Hepatocyte (in vitro differentiated cells): Measurements from ENCODE around the gene PHF21B. TPM values are rescaled to one million over a fixed set of nuclear protein-coding genes. Genes with fewer than 3 reads are reported as not detected.

Experiments
- DNase-seq: peaks from one replicate; pipeline ENCODE4 v3.0.0-alpha.2; 2016; ENCODE audit warnings: low spot score
- H2AFZ ChIP-seq: fragments of 200-600 bp; sonication (generic); 2 replicates; pipeline ENCODE4 v1.6.0; 2016; ENCODE audit warnings: antibody characterized with exemption, mild to moderate bottlenecking
- H3K27ac ChIP-seq: fragments of 200-600 bp; sonication (generic); 2 replicates; pipeline ENCODE4 v1.5.1; 2016; ENCODE audit warnings: mild to moderate bottlenecking
- H3K27me3 ChIP-seq: fragments of 200-600 bp; sonication (generic); 2 replicates; pipeline ENCODE4 v1.6.1; 2016
- H3K36me3 ChIP-seq: fragments of 200-600 bp; sonication (generic); replicated peaks from 2 replicates; pipeline ENCODE4 v1.5.1; 2016; ENCODE audit warnings: low read depth; ENCODE audit not compliant: insufficient read depth
- H3K4me1 ChIP-seq: fragments of 200-600 bp; sonication (generic); 2 replicates; pipeline ENCODE4 v1.5.1; 2016; ENCODE audit warnings: mild to moderate bottlenecking, moderate library complexity; ENCODE audit not compliant: insufficient read depth
- H3K4me2 ChIP-seq: fragments of 200-600 bp; sonication (generic); 2 replicates; pipeline ENCODE4 v1.6.0; 2016
- H3K4me3 ChIP-seq: fragments of 200-600 bp; sonication (generic); 2 replicates; pipeline ENCODE4 v1.5.1; 2016; ENCODE audit warnings: mild to moderate bottlenecking
- H3K79me2 ChIP-seq: fragments of 200-600 bp; sonication (generic); 2 replicates; pipeline ENCODE4 v1.6.0; 2017; ENCODE audit warnings: mild to moderate bottlenecking
- H3K9me2 ChIP-seq: fragments of 200-600 bp; sonication (generic); replicated peaks from 2 replicates; pipeline ENCODE4 v1.6.0; 2017; ENCODE audit warnings: mild to moderate bottlenecking; ENCODE audit not compliant: insufficient read depth
- H3K9me3 ChIP-seq: fragments of 200-600 bp; sonication (generic); 2 replicates; pipeline ENCODE4 v1.5.1; 2016; ENCODE audit warnings: low read depth, mild to moderate bottlenecking
- H4K20me1 ChIP-seq: fragments of 200-600 bp; sonication (generic); 2 replicates; pipeline ENCODE4 v1.6.0; 2016; ENCODE audit warnings: mild to moderate bottlenecking; ENCODE audit not compliant: insufficient read depth, poor library complexity, severe bottlenecking
- EZH2 ChIP-seq: fragments of 200-600 bp; sonication (generic); IDR thresholded peaks from 2 replicates; pipeline ENCODE4 v1.6.1; 2016; ENCODE audit warnings: antibody characterized with exemption, mild to moderate bottlenecking, borderline replicate concordance
- EZH2phosphoT487 ChIP-seq: fragments of 200-600 bp; sonication (generic); IDR thresholded peaks from one replicate; pipeline ENCODE4 v1.6.1; 2018; ENCODE audit warnings: antibody characterized with exemption, mild to moderate bottlenecking, low read depth, moderate library complexity; ENCODE audit not compliant: unreplicated experiment, severe bottlenecking
- WGBS: methylation state at CpG from one replicate; pipeline ENCODE4 v1.1.6; 2016; ENCODE audit warnings: low lambda C conversion rate; ENCODE audit errors: missing lambda C conversion rate; 5-methylcytosine and 5-hydroxymethylcytosine counted together
- polyA plus RNA-seq: library from polyadenylated mRNA; unstranded; fragments of >200 nt; fragmentation: Nextera tagmentation; extraction: Ambion mirVana; gene quantifications from 2 replicates; pipeline ENCODE4 v1.2.1, GENCODE V29; 2016
- total RNA-seq: library from RNA; depleted of rRNA; stranded (reverse); fragments of >200 nt; gene quantifications from 2 replicates; pipeline ENCODE4 v1.2.3, GENCODE V29; 2014
- TF ChIP-seq, protein P1 (sequence below): fragments of 200-600 bp; sonication (generic); IDR thresholded peaks from 2 replicates; pipeline ENCODE4 v1.5.1; 2016; ENCODE audit warnings: antibody characterized with exemption, mild to moderate bottlenecking; ENCODE audit not compliant: poor library complexity

The PHF21B gene
- total and polyA plus RNA-seq, 2 experiments from 2014 or later = 0.86 to 1.9 TPM

DNA sequence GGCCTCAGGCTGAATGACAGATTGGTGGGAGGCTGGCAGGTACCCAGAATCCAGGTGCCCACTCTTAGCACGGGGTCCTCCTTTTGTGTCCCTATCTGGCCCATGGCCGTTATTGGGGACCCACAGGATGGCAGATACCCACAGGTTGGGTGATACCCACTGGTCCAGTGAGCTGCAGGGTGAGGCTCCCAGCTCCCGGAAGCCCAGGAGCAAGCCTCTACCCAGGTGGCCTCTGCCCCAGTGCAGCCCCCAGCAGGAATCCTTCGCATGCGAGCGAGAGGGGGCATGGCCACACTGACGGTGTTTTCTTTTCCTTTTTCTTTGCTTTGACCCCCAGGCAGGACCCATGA lies 116.1 kb downstream of the PHF21B start:
- no peaks in the 10 kb centered on the region for H3K36me3 ChIP-seq
- no peaks in the 10 kb centered on the region for H3K79me2 ChIP-seq
- no peak for DNase-seq
- H3K4me1 ChIP-seq = no peaks in the 10 kb centered on the region
- no peaks in the 10 kb centered on the region for H3K9me3 ChIP-seq
- H3K27ac ChIP-seq = no peak overlapping the region
- no peak overlapping the region for H3K4me3 ChIP-seq
- no peak for TF ChIP-seq EZH2phosphoT487
- no peak for TF ChIP-seq EZH2
- TF ChIP-seq, protein P1, sequence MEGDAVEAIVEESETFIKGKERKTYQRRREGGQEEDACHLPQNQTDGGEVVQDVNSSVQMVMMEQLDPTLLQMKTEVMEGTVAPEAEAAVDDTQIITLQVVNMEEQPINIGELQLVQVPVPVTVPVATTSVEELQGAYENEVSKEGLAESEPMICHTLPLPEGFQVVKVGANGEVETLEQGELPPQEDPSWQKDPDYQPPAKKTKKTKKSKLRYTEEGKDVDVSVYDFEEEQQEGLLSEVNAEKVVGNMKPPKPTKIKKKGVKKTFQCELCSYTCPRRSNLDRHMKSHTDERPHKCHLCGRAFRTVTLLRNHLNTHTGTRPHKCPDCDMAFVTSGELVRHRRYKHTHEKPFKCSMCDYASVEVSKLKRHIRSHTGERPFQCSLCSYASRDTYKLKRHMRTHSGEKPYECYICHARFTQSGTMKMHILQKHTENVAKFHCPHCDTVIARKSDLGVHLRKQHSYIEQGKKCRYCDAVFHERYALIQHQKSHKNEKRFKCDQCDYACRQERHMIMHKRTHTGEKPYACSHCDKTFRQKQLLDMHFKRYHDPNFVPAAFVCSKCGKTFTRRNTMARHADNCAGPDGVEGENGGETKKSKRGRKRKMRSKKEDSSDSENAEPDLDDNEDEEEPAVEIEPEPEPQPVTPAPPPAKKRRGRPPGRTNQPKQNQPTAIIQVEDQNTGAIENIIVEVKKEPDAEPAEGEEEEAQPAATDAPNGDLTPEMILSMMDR = no peak
- no peak overlapping the region for H2AFZ ChIP-seq
- H4K20me1 ChIP-seq = no peaks in the 10 kb centered on the region
- H3K4me2 ChIP-seq = no peak overlapping the region
- 93% methylated on average over 7 of the region's 7 CpGs for WGBS
- no peaks in the 10 kb centered on the region for H3K9me2 ChIP-seq
- H3K27me3 ChIP-seq = no peaks in the 10 kb centered on the region

DNA sequence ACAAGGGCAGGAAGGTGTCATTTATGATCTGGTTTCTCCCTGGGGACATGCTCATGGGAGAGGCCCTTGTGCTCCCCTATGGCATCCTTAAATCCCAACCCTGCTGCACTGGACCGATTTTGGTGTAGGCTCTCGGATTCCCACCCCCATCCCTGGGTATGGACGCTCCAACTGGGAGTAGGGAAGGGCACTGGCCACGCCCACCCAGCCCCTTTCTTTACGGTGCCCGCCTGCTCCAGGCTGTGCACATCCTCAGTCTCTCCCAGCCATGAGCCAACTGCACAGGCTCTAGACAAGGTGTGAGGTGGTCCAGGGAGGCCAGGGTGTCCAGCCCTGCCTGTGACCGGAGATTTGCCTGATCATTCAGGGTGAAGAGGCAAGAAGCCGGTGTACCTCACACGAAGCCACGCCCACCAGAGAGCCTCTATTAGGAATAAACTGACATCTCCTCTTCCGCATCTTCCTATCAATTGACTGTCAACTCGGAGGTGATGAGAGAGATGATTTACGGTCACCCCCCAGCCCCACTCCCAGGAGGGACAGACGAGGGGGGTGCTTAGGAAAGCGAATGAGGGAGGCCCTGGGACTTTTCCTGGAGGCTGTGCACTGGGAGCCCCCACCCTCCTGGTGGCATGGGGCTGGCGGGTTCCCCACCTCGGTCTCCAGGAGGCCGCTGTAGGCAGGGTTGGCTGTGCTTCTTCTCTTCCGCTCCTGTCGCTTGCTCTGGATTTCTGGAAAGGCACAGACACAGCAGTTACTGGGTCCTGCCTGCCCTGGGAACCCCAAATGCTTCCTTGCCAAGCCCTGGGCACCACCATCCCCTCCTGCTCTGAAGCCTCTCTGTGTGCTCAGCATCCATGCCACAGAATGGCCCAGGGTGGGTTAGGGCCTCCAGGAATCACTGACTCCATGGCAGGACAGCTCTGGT lies 116.7 kb downstream of the PHF21B start:
- 94% methylated on average over 20 of the region's 20 CpGs for WGBS
- no peaks in the 10 kb centered on the region for H3K9me3 ChIP-seq
- TF ChIP-seq, protein P1 = no peak

DNA sequence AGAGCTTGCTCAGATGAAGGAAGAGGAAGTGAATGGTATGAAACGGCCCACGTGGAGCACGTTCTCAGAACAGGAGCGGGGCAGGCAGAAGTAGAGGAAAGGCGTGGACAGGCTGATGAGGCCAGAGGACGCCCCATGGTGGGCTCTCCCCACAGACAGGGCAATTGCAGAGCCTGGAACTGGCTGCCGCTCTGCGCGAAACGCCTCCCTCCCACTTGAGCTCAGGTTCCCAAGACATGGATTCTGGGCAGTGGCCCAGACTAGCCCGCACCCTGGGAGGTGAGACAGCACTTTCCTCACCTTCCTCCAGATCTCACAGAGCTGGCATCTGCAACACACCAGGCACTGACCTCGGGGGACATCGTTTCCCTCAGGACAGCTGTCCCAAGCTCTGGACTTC lies 117.6 kb downstream of the PHF21B start:
- no peaks in the 10 kb centered on the region for H3K9me2 ChIP-seq
- H2AFZ ChIP-seq = no peak overlapping the region
- H3K27ac ChIP-seq = no peak overlapping the region
- no peaks in the 10 kb centered on the region for H3K9me3 ChIP-seq
- H3K4me2 ChIP-seq = no peak overlapping the region
- no peaks in the 10 kb centered on the region for H3K4me1 ChIP-seq
- H4K20me1 ChIP-seq = no peaks in the 10 kb centered on the region
- H3K36me3 ChIP-seq = no peaks in the 10 kb centered on the region
- DNase-seq = no peak
- H3K27me3 ChIP-seq = no peaks in the 10 kb centered on the region
- no peaks in the 10 kb centered on the region for H3K79me2 ChIP-seq
- no peak overlapping the region for H3K4me3 ChIP-seq
- WGBS = 92% methylated on average over 13 of the region's 13 CpGs
- TF ChIP-seq, protein P1 = no peak
- no peak for TF ChIP-seq EZH2
- no peak for TF ChIP-seq EZH2phosphoT487

More for the DNA sequence above, 116.7 kb downstream of the PHF21B start:
- no peak overlapping the region for H3K4me3 ChIP-seq
- no peaks in the 10 kb centered on the region for H3K9me2 ChIP-seq
- H3K36me3 ChIP-seq = no peaks in the 10 kb centered on the region
- DNase-seq = no peak
- H3K27me3 ChIP-seq = no peaks in the 10 kb centered on the region
- no peaks in the 10 kb centered on the region for H3K79me2 ChIP-seq
- no peak overlapping the region for H2AFZ ChIP-seq
- no peaks in the 10 kb centered on the region for H3K4me1 ChIP-seq
- H3K27ac ChIP-seq = no peak overlapping the region
- no peak overlapping the region for H3K4me2 ChIP-seq
- H4K20me1 ChIP-seq = no peaks in the 10 kb centered on the region
